Naive thymus-derived CD8-positive, alpha-beta T cell (primary cell): ENCODE measurements around the gene DES. TPM values are rescaled to one million over a fixed set of nuclear protein-coding genes. Genes with fewer than 3 reads are reported as not detected.

Experiments used
- ATAC-seq, 2 donors: fragments of 150-1000 bp; cut with Tn5 transposase in 1 of 2; sonication (Bioruptor Pico), chemical (Tn5 transposase) in 1 of 2; 1 replicate in 1 of 2; 2 replicates in 1 of 2; pipeline ENCODE4 v1.10.0; 2021; ENCODE audit warnings: mild to moderate bottlenecking in 2 of 2, moderate library complexity in 2 of 2
- POLR2A ChIA-PET: fragments of 350-600 bp; sonication (Branson Sonifier 250); formaldehyde crosslinking; loops from one replicate; lab custom pipeline; 2021; ENCODE audit warnings: antibody characterized with exemption; lab: Charles Lee
- DNase-seq, 10 donors: peaks; one replicate each; pipeline versions ENCODE4 v3.0.0 to v3.0.0-alpha.2; 2020 to 2022
- H3K27ac Mint-ChIP-seq, 10 donors: one replicate each; pipeline ENCODE4 v1.8.0; 2020 to 2022; ENCODE audit warnings: mild to moderate bottlenecking in 10 of 10, mixed read lengths in 10 of 10, moderate library complexity in 4 of 10, inconsistent platforms in 1 of 10
- H3K27me3 Mint-ChIP-seq, 5 donors: one replicate each; pipeline ENCODE4 v1.8.0; 2021 to 2022; ENCODE audit warnings: mixed read lengths in 5 of 5
- H3K36me3 Mint-ChIP-seq, 3 donors: one replicate each; pipeline ENCODE4 v1.8.0; 2020 to 2022; ENCODE audit warnings: mixed read lengths in 3 of 3, mild to moderate bottlenecking in 2 of 3, inconsistent platforms in 1 of 3
- H3K4me1 Mint-ChIP-seq, 4 donors: one replicate each; pipeline ENCODE4 v1.8.0; 2021 to 2022; ENCODE audit warnings: mixed read lengths in 4 of 4
- H3K4me3 Mint-ChIP-seq, 10 donors: one replicate each; pipeline ENCODE4 v1.8.0; 2020 to 2022; ENCODE audit warnings: mild to moderate bottlenecking in 10 of 10, mixed read lengths in 10 of 10, moderate library complexity in 6 of 10, inconsistent platforms in 1 of 10
- H3K9me3 Mint-ChIP-seq, 9 donors: one replicate each; pipeline ENCODE4 v1.8.0; 2020 to 2022; ENCODE audit warnings: mixed read lengths in 9 of 9, mild to moderate bottlenecking in 3 of 9, inconsistent platforms in 1 of 9, moderate library complexity in 1 of 9
- polyA plus RNA-seq, 3 donors: library from polyadenylated mRNA; unstranded; fragments of 300-500 nt; fragmentation: Illumina TruSeq; gene quantifications; one replicate each; pipeline ENCODE4 v1.2.3, GENCODE V29; 2021
- total RNA-seq, 8 experiments: library from RNA in 2 of 8; stranded (reverse) in 2 of 8; gene quantifications; one replicate each; pipeline ENCODE4 v1.2.3 and lab custom pipeline; 2021 to 2026

DES gene
- total and polyA plus RNA-seq, 5 experiments from 2014 or later: not detected

DNA sequence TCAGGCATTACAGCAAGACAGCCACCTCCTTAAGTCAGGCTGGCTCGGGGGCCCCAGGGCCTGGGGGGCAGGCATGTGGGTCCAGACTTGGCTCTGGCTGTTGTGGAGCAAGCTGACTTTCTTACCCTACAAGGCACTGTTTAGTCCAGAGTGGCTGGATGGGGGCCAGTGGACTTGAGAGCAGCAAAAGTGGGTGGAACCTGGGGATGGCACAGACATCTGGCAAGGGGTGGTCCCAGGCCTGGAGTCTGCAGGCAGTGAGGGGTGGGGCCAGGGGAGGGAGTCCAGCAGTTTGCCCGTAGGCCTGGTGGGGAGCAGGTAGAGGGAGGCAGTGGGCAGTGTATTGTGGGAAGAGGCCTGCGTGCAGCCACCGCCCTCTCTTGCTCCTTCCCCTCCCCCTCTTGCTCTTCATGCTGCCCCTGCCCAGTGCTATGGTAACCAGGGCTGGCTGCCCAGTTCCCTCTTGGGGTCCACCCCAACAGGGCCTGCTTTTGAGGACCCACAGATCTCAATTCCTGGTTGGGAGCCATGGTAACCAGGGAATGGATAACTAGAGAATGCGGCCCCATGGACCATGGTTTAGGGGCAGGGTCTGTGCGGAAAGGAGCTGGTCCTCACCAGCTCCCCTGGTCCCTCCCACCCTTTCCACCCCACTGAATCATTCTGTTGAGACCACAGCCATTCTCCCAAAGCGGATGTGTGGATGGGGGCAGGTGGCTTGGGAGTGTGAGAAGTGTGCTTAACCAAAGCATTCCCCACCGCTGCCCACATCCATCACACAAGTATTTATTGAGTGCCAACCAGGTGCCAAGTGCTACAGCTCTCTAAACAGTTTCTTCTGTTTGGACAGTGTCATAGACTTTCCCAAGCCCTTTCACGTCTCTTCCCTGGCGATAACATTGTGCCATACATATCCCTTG lies 35.8 kb downstream of the DES start:
- H3K27ac Mint-ChIP-seq: peak overlapping the region in 3 of 10 donors; percentile 24 to 78 (median 44)
- no peaks in the 10 kb centered on the region for H3K9me3 Mint-ChIP-seq
- no peak for DNase-seq
- POLR2A ChIA-PET: no interaction called here
- H3K4me1 Mint-ChIP-seq: peaks cover 23 to 56% (median 39%) of the 10 kb centered on the region in 4 donors
- H3K36me3 Mint-ChIP-seq: peaks cover 0 to 2% (median 0%) of the 10 kb centered on the region in 3 donors
- no peak for ATAC-seq
- peaks cover 0 to 21% (median 8%) of the 10 kb centered on the region in 5 donors for H3K27me3 Mint-ChIP-seq
- H3K4me3 Mint-ChIP-seq: peak overlapping the region in 2 of 10 donors; percentile 44 to 48

DNA sequence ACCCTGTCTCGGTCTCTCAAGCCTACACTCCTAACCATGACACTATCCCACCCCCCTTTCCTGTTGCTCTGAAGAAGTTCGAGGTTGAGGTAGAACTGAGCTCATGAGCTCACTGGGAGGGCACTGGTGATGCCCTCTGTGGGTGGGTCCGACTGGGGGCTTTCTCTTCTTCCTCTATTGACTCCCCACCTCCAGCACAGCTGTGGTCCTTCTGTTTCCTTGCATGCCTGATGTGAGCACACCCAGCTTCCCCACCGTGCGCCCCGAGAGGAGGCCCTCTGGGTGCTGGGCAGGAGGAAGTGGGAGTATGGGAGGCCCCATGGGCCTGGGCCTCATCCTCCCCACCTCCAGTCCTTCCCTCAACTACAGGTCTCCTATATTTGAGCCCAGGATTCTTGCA lies 37.4 kb downstream of the DES start:
- H3K4me1 Mint-ChIP-seq: peaks cover 18 to 46% (median 33%) of the 10 kb centered on the region in 4 donors
- H3K36me3 Mint-ChIP-seq: no peaks in the 10 kb centered on the region
- peak overlapping the region in 1 of 10 donors; percentile 48 for H3K4me3 Mint-ChIP-seq
- H3K9me3 Mint-ChIP-seq: no peaks in the 10 kb centered on the region
- peak in 1 of 2 donors; percentile 26 for ATAC-seq
- H3K27me3 Mint-ChIP-seq: peaks cover 0 to 9% (median 0%) of the 10 kb centered on the region in 5 donors
- POLR2A ChIA-PET: no interaction called here
- peak overlapping the region in 2 of 10 donors; percentile 6 to 57 for H3K27ac Mint-ChIP-seq
- DNase-seq: no peak

DNA sequence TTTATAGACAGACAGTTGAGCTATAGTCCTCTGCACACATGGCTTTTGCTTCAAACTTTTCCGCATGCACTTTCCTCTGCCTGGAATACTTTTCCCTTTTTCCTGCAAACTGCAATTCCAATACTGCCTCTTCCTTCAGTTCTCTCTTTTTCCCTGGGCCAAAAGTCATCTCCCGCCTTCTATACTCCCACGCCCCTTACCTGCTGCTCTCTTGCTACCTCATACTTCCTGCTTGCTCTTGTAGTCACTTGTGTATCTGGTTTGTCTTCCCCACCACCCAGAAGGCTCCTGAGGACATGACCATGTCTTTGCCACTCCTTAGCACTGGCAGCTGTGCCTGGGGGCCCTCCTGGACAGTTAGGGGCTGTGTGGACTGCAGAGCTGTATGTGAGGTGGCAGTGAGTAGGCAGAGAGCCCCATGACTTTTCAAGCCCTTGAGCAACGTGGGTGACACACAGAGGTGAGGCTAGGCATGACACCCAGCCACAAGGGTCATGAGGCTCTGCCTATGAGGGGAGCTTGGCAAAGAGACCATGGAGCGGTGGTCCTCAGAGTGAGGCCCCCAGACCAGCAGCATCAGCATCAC lies 39.7 kb downstream of the DES start:
- POLR2A ChIA-PET: interaction anchor here (0.6 to 0.7 kb wide), 2 partner anchors 15 to 316 kb away, joined by 3 read pairs; no protein-coding TSS in a partner anchor
- Mint-ChIP-seq H3K36me3 (peaks cover 0 to 9% (median 4%) of the 10 kb centered on the region in 3 donors), H3K4me3 (no peak overlapping the region), H3K27ac (peak overlapping the region in 2 of 10 donors; percentile 7 to 53), H3K27me3 (no peaks in the 10 kb centered on the region), H3K4me1 (peaks cover 7 to 29% (median 17%) of the 10 kb centered on the region in 4 donors), H3K9me3 (no peaks in the 10 kb centered on the region)
- ATAC-seq: peak; percentile 67 to 72
- DNase-seq: peak in 1 of 10 donors; percentile 21

DNA sequence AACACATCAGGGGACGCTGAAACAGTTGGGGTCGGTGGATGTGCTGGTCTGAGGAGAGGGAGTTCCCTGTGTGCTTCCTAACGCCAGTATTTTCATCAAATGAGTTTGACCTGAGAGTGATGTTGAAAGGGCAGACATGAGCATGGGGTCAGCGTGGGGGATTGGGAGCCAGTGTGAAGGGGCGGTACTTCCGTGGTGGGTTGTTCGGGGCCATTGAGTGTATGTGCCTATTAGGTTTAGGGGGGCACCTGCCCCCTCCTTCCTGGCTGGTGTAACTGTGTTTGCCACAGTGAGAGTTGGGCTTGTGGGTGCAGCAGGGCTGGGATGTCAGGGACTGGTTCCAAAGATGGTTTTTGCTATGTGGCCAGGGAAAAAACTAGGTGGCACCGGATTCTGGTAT lies 40.8 kb downstream of the DES start:
- POLR2A ChIA-PET: no interaction called here

DNA sequence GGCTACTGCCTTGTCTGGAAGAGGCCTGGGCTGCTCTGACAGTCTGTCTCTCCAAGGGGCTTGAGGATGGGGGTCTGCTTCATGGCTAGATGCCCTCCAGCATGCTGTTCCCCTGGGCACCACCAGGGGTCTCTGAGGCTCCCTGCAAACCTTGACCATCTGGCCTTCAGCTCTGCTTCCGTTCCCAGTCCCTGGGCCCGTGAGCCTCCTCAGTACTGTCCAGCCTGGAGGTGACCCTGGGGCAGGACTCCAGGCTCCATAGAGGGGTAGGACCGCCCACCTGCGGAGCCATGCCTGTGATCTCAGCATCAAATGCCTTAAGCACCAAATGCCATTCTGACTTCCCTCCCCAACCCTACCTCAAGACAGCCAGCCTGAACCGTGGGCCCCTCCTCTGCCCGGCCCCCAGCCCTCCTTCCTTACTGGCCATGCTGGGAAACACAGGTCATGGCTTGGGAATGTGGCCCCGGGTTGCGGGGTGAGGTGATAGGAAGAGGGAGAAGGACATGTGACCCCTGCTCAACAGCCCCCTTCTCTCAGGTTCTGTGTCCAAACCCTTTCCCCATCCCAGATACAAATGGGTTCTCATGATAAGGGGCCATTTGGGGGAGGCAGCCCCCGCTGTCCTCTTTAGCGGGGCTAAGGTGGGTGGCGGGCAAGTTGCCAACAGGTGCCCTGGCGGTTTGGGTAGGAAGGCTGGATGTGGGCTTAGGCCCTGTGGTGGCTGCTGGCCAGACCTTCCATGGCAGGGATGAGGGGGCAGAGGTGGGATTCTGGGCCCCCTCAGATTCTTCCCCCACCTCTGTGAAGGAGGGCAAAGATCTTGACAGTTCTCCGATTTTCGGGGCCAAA lies 41.5 kb downstream of the DES start:
- Mint-ChIP-seq H3K4me1 (peaks cover 6 to 23% (median 12%) of the 10 kb centered on the region in 4 donors), H3K9me3 (no peaks in the 10 kb centered on the region), H3K36me3 (peaks cover 0 to 12% (median 4%) of the 10 kb centered on the region in 3 donors), H3K4me3 (no peak overlapping the region), H3K27me3 (no peaks in the 10 kb centered on the region), H3K27ac (no peak overlapping the region)
- ATAC-seq (peak; percentile 44 to 67), DNase-seq (peak in 4 of 10 donors; percentile 19 to 40 (median 30))
- POLR2A ChIA-PET: no interaction called here

More for the DNA sequence above, 40.8 kb downstream of the DES start:
- H3K4me1 Mint-ChIP-seq: peaks cover 6 to 23% (median 12%) of the 10 kb centered on the region in 4 donors
- H3K36me3 Mint-ChIP-seq: peaks cover 0 to 12% (median 4%) of the 10 kb centered on the region in 3 donors
- ATAC-seq (no peak), DNase-seq (no peak)
- H3K27ac Mint-ChIP-seq: peak overlapping the region in 1 of 10 donors; percentile 78
- H3K27me3 Mint-ChIP-seq: no peaks in the 10 kb centered on the region
- H3K9me3 Mint-ChIP-seq: no peaks in the 10 kb centered on the region
- no peak overlapping the region for H3K4me3 Mint-ChIP-seq

DNA sequence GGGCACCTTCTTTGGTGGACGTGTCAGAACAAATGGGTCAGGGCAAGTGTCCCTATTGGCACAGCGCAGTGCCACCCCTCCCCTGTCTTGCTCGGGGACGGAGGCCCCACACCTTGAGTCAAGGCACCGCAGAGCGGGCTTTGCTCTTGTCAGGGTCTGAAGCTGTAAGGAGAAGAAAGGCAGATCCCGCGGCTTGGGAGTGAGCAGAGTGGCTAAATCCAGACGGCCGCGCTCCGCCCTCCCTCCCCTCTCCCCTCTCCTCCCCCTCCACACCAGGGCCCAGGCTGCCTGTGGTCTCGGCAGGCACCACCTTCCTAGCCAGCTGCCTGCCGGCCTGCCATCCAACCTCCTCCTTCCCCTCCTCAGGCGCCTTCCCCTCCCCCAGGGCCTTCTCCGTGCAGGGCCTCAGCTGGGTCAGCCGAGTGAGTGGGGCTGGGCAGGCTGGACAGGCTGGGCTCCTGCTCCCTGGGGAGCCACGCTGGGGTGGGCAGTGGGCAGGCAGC lies 42.3 kb downstream of the DES start:
- POLR2A ChIA-PET: no interaction called here
- ATAC-seq (no peak), DNase-seq (no peak)
- peaks cover 6 to 23% (median 12%) of the 10 kb centered on the region in 4 donors for H3K4me1 Mint-ChIP-seq
- H3K36me3 Mint-ChIP-seq: peaks cover 0 to 15% (median 7%) of the 10 kb centered on the region in 3 donors
- no peak overlapping the region for H3K27ac Mint-ChIP-seq
- H3K9me3 Mint-ChIP-seq: no peaks in the 10 kb centered on the region
- H3K4me3 Mint-ChIP-seq: no peak overlapping the region
- no peaks in the 10 kb centered on the region for H3K27me3 Mint-ChIP-seq

DNA sequence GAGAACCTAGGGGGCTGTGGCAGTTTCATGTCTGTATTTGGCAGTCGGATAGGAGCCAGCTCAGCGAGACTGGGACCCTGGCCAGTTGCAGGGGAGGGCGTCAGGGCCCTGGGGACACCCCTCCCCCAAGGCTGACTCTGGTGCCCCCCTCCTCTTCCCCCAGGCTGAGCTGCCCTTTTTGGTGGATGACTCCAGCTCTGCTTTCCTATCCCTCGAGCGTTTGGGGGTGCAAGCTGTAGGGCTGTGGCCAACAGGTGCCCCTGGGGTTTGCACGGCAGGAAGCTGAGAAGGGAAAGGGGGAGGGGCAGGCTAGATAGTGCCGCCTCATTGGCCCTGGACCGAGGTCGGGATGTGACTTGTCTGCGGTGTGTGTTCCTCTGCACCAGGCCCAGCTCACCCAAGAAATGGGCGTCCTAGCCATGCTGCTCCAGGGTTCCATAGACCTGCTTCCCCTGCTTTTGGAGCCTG lies 42.9 kb downstream of the DES start:
- Mint-ChIP-seq H3K27me3 (no peaks in the 10 kb centered on the region), H3K9me3 (no peaks in the 10 kb centered on the region), H3K36me3 (peaks cover 0 to 16% (median 7%) of the 10 kb centered on the region in 3 donors), H3K4me3 (no peak overlapping the region), H3K27ac (no peak overlapping the region), H3K4me1 (peaks cover 6 to 21% (median 9%) of the 10 kb centered on the region in 4 donors)
- DNase-seq (no peak), ATAC-seq (peak in 1 of 2 donors; percentile 40)
- POLR2A ChIA-PET: no interaction called here

DNA sequence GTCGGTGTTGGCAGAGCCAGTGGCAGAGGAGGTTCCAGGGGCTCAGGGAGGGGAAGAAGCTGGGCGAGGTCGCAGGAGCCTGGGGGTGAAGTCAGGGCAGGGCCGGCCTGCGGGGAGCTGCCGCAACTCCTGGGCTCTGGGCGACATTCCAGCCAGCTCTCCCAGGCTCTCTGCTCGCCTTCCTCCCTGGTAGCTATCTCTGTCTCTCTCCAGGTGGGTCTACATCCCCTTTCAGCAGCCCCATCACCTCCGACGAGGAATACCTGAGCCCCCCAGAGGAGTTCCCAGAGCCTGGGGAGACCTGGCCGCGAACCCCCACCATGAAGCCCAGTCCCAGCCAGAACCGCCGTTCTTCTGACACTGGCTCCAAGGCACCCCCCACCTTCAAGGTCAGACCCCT lies 43.5 kb downstream of the DES start:
- no peak for ATAC-seq
- Mint-ChIP-seq H3K27me3 (no peaks in the 10 kb centered on the region), H3K9me3 (no peaks in the 10 kb centered on the region), H3K4me1 (peaks cover 6 to 21% (median 9%) of the 10 kb centered on the region in 4 donors), H3K4me3 (no peak overlapping the region), H3K36me3 (peaks cover 0 to 16% (median 7%) of the 10 kb centered on the region in 3 donors), H3K27ac (no peak overlapping the region)
- DNase-seq: no peak
- POLR2A ChIA-PET: no interaction called here

DNA sequence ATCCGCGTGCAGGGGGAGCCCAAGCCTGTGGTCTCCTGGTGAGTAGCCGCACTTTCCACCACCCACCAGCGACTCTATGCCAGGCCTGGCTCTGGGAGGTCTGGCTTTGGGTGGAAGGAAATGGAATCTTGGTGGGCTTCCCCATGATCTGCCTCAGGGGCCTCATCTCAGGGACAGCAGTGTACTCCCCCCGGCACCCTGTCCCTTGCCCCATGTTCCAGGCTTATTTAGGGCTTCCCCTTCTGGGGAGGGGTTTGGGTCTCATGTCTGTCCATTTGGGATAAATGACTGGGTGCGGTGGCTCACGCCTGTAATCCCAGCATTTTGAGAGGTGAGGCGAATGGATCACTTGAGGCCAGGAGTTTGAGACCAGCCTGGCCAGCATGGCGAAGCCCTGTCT lies 44.2 kb downstream of the DES start:
- no peak for ATAC-seq
- H3K36me3 Mint-ChIP-seq: peaks cover 0 to 21% (median 7%) of the 10 kb centered on the region in 3 donors
- POLR2A ChIA-PET: no interaction called here
- no peaks in the 10 kb centered on the region for H3K27me3 Mint-ChIP-seq
- H3K4me1 Mint-ChIP-seq: peaks cover 6 to 21% (median 9%) of the 10 kb centered on the region in 4 donors
- H3K9me3 Mint-ChIP-seq: no peaks in the 10 kb centered on the region
- no peak overlapping the region for H3K4me3 Mint-ChIP-seq
- H3K27ac Mint-ChIP-seq: peak overlapping the region in 1 of 10 donors; percentile 46
- no peak for DNase-seq

DNA sequence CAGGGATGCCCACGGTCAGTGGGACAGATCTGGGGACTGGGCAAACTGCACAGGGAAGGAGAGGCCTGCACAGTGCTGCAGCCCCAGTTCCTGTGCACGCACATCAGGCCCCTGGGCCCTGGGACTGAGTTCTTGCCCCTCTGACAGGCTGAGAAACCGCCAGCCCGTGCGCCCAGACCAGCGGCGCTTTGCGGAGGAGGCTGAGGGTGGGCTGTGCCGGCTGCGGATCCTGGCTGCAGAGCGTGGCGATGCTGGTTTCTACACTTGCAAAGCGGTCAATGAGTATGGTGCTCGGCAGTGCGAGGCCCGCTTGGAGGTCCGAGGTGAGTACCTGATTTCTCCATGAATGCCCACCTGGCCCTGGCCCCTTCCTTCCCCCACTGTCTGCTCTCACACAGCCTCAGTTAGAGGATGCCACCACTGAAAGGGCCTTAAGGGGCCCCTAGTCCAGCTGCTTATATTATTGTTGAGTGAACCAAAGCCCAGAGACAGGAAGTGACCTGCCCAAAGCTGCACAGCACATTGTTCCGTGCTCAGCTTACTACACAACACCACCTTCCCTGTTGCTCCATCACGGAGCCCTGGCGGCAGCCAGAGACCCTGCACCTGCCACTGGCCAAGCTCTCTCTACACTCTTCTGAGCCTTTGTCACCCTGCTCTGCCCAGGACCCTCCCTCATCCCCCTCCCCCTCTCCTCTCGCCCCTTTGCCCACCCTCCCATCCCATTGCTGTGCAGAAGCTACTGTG lies 46.3 kb downstream of the DES start:
- peaks cover 0 to 10% (median 2%) of the 10 kb centered on the region in 4 donors for H3K4me1 Mint-ChIP-seq
- DNase-seq (no peak), ATAC-seq (no peak)
- no peak overlapping the region for H3K4me3 Mint-ChIP-seq
- H3K27me3 Mint-ChIP-seq: no peaks in the 10 kb centered on the region
- no peak overlapping the region for H3K27ac Mint-ChIP-seq
- POLR2A ChIA-PET: no interaction called here
- no peaks in the 10 kb centered on the region for H3K9me3 Mint-ChIP-seq
- H3K36me3 Mint-ChIP-seq: peaks cover 0 to 21% (median 7%) of the 10 kb centered on the region in 3 donors
